GM21825 (cell line): ENCODE measurements around the gene PIGV.
"Not testable (repeated sequence)": the region's sequence is repeated elsewhere in the genome, so short reads cannot be mapped to it uniquely, and the experiment has no call there.

Experiments used
- ATAC-seq: cut with Tn5 transposase; IDR thresholded peaks from one replicate; pipeline ENCODE4 v1.9.1; 2021; ENCODE audit warnings: mild to moderate bottlenecking, moderate library complexity; ENCODE audit not compliant: unreplicated experiment

The PIGV gene

GRCh38 chr1:26831546-26832248 is 43.9 kb downstream of the PIGV start:
- ATAC-seq: no peak

- no peak for ATAC-seq
Observed at GRCh38 chr1:26832249-26832960, 44.7 kb downstream of the PIGV start.

- ATAC-seq: peak; percentile 83
Observed at GRCh38 chr1:26833432-26834405, 46.0 kb downstream of the PIGV start.

- not testable (repeated sequence) for ATAC-seq
Observed at GRCh38 chr1:26837665-26838064, 49.9 kb downstream of the PIGV start.

- peak; percentile 93 for ATAC-seq
Observed at GRCh38 chr1:26838474-26839338, 51.0 kb downstream of the PIGV start.

GRCh38 chr1:26839339-26839722 is 51.6 kb downstream of the PIGV start:
- ATAC-seq: no peak

GRCh38 chr1:26839779-26840178 is 52.0 kb downstream of the PIGV start:
- ATAC-seq: no peak

- no peak for ATAC-seq
Observed at GRCh38 chr1:26844424-26845196, 56.9 kb downstream of the PIGV start.

GRCh38 chr1:26847826-26848225 is 60.1 kb downstream of the PIGV start:
- ATAC-seq: not testable (repeated sequence)
